HG02970 (cell line): ENCODE measurements around the gene WDR37.
A peak's percentile ranks its signal among the peaks of the same experiment; 100 is the strongest.
"Not testable (repeated sequence)": the region's sequence is repeated elsewhere in the genome, so short reads cannot be mapped to it uniquely, and the experiment has no call there.

Experiments
- ATAC-seq: cut with Tn5 transposase; IDR thresholded peaks from one replicate; pipeline ENCODE4 v1.9.1; 2021; ENCODE audit warnings: mild to moderate bottlenecking, moderate library complexity, moderate number of reproducible peaks; ENCODE audit not compliant: unreplicated experiment, low FRiP score

WDR37 gene

DNA sequence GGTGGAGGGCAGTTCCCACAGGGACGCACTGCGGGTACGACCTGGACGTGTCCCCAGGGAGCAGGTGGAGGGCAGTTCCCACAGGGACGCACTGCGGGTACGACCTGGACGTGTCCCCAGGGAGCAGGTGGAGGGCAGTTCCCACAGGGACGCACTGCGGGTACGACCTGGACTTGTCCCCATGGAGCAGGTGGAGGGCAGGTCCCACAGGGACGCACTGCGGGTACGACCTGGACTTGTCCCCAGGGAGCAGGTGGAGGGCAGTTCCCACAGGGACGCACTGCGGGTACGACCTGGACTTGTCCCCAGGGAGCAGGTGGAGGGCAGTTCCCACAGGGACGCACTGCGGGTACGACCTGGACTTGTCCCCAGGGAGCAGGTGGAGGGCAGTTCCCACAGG, 17.4 kb upstream of the WDR37 start:
- not testable (repeated sequence) for ATAC-seq

- no peak for ATAC-seq
Observed at GRCh38 chr10:1040133-1040532, 16.1 kb upstream of the WDR37 start.

DNA sequence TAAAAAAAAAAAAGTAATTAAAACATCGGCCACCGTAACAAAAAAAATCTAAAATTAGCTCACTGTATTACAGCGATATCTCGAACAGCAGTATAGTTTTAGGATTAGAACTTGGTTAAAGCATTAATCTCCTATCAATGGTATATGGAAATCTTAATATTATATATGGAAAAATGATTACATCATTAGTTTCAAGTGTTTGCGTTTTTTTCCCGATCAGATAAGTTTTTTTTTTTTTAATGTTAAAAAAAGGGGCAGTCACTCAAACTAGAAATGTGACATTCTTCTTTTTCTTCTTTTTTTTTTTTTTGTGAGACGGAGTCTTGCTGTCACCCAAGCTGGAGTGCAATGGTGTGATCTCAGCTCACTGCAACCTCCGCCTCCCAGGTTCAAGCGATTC, 14.7 kb upstream of the WDR37 start:
- no peak for ATAC-seq

DNA sequence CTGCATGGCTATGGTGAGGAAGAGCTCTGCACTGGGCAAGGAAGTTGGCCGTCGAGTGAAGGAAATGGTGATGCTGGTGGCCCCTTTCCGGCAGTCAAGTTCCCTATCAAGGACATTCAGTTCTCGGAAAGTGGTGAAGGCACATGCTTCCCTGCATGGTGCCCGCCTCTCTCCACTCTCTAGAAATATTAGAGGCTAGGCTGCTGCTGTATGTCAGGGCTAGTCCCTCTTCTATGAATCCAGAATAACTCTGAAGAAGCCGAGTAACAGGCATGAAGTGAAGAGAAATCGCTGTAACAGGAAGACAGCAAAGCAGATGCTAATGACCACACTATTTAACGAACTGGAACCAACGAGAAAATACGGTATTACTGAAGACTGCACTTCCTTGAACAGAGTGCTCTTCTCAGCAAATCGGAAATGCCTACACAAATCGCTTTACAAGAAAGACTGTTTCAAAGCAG, 12.6 kb upstream of the WDR37 start:
- peak; percentile 42 for ATAC-seq

DNA sequence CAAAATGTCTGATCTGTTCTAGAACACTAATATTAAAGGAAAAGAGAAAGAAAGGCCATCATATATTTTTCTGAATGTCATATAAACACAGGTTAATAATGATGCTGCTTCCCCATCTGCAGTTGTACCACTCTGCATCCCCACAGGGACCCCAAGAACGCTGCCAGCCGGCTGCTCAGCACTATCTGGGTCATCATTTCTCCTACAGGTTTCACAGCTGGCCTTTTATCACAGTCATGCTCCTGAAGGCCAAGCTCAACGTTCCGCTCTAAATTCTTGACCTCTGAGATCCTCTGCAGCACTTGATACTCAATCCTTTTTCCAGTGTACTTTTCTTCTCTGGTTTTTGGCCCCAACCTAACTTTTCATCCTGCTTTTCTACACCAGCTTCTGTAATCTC, 12.0 kb upstream of the WDR37 start:
- no peak for ATAC-seq

- no peak for ATAC-seq
Observed at GRCh38 chr10:1044964-1045363, 11.2 kb upstream of the WDR37 start.

DNA sequence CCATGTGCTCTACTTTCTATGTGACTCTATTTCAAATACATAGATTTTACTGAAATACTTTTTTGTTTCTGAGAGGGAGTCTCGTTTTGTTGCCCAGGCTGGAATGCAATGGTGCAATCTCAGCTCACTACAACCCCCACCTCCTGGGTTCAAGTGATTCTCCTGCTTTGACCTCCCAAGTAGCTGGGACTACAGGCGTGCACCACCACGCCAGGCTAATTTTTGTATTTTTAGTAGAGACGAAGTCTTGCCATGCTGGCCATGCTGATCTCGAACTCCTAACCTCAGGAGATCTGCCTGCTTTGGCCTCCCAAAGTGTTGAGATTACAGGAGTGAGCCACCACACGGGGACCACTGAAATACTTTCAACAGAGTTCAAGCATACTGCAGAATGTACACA, 10.8 kb upstream of the WDR37 start:
- no peak for ATAC-seq

DNA sequence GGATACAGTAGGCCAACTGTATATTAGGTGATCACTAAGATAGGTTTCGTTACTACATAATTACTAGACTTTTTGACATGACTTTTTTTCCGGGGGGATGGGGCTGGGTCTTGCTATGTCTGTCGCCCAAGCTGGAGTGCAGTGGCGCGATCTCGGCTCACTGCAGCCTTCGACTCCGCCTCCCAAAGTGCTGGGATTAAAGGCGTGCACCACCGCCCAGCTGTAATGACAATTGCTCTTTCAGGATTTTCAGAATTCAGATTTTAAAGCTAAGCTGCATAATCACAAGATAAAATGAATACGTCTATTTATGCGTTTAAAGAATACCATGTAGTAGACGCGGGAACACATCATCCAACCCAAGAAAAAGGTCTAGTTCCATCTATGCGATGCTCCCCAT, 8.2 kb upstream of the WDR37 start:
- no peak for ATAC-seq

DNA sequence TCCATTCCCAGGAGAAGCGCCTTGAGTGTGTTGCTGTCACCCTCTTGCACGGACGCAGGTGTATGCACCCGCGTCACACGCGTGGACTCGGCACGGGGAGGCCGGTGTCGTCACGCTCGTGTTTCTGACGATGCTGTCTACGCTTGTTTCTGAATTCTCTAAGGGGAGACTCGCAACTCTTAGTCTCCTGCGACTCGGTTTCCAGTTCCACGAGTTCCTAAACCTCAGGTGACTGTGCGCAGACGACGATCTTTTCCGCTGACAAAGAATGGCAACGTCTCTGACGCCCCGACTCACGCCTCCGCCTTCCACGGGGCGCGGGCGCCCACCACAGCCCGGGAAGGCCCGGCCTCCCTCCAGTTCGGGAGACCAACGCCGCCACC, 7.8 kb upstream of the WDR37 start:
- ATAC-seq, result no peak

GRCh38 chr10:1048732-1049424, 7.3 kb upstream of the WDR37 start, which contains the start of gene IDI1:
IDI1 (minus strand) TSS chr10:1049119; CDS start chr10:1049003, 116 bp downstream.
- ATAC-seq, result peak; percentile 83

DNA sequence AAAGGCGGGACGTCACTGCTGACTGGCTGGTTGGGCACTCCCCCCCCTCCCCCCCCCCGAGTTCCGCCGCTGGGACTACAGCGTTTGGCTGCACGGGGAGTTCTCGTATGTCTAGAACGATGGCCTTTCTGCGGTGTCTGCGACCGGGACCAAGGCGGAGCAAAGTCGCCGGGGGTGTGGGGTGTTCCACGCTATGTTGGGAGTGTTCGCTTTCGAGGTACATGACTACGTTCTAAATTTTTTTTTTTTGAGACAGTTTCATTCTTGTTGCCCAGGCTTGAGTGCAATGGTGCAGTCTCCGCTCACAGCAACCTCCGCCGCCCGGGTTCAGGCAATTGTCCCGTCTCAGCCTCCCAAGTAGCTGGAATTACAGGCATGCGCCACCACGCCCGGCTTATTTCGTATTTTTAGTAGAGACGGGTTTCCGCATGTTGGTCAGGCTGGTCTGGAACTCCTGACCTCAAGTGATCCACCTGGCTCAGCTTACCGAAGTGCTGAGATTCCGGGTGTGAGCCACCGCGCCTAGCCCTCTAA, 6.7 kb upstream of the WDR37 start:
- ATAC-seq, result no peak

GRCh38 chr10:1050145-1050544, 6.0 kb upstream of the WDR37 start:
- no peak for ATAC-seq

- no peak for ATAC-seq
Observed at GRCh38 chr10:1050554-1050953, 5.6 kb upstream of the WDR37 start.

DNA sequence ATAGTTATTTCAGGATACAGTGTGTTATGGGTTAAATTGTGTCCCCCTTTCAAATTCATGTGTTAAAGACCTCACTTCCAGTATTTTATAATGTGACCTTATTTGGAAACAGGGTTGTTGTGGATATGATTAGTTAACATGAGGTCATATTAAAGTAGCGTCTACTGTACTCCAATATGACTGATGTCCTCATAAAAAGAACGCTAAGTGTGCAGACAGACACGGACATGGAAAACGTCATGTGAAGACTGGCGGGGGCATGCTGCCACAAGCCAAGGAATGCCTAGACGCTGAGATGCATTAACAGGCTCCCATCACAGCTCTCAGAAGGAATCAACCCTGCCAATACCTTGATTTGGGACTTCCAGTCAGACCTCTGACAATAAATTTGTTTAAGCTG, 1.5 kb upstream of the WDR37 start:
- no peak for ATAC-seq

DNA sequence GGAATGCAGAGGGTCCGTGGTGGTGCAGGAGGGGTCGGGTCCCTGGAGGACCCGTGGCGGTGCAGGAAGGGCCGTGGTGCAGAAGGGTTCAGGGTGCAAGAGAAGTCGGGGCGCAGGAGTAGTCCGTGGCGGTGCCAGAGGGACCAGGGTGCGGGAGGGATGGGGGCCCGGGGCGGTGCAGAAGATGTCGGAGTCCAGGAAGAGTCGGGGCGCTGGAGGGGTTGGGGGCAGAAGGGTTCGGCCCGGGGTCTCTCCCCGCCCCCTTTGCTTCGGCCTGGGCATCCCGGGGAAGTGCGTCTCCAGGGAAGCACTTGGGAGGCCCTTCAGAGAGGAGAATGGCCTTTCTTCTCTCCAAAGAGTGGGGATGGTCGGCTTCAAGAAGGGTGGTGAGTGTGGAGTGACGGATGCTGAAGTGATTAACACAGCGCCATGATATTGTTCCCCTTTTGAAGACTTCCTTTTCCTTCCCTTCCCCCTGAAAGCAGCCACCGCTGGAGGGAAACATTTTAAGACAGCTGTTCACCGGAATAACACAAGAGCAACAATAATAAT, 997 bp downstream of the WDR37 start:
- ATAC-seq, result peak; percentile 6

- no peak for ATAC-seq
Observed at GRCh38 chr10:1058017-1058416, 1.8 kb downstream of the WDR37 start.

GRCh38 chr10:1059902-1060301, 3.7 kb downstream of the WDR37 start:
- ATAC-seq, result no peak

- ATAC-seq, result no peak
Observed at GRCh38 chr10:1061930-1062774, 6.0 kb downstream of the WDR37 start.

- no peak for ATAC-seq
Observed at GRCh38 chr10:1063232-1063865, 7.2 kb downstream of the WDR37 start.

GRCh38 chr10:1064964-1065247, 8.7 kb downstream of the WDR37 start:
- ATAC-seq, result no peak

GRCh38 chr10:1066734-1067133, 10.5 kb downstream of the WDR37 start:
- ATAC-seq, result not testable (repeated sequence)
